Measurements from ENCODE around the gene SFXN3.

GRCh38 chr10:101080933-101081931 lies 50.2 kb downstream of the SFXN3 start:
- TF ChIP-seq CTCF (CRISPR knock-in tag; IDR thresholded peaks at IDR 0.05) (no peak), ZIK1 (CRISPR knock-in tag; IDR thresholded peaks at IDR 0.05; ENCODE audit: borderline replicate concordance, low read depth) (no peak), JUN (CRISPR knock-in tag; IDR thresholded peaks at IDR 0.05) (no peak), RARG (CRISPR knock-in tag; IDR thresholded peaks at IDR 0.05; ENCODE audit: low read depth) (no peak)
- TF ChIP-seq, protein P1, sequence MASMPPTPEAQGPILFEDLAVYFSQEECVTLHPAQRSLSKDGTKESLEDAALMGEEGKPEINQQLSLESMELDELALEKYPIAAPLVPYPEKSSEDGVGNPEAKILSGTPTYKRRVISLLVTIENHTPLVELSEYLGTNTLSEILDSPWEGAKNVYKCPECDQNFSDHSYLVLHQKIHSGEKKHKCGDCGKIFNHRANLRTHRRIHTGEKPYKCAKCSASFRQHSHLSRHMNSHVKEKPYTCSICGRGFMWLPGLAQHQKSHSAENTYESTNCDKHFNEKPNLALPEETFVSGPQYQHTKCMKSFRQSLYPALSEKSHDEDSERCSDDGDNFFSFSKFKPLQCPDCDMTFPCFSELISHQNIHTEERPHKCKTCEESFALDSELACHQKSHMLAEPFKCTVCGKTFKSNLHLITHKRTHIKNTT (CRISPR knock-in tag; IDR thresholded peaks at IDR 0.05), result no peak
